PC-9 (cell line): Measurements from ENCODE around the gene RFTN1. TPM values are rescaled to one million over a fixed set of nuclear protein-coding genes. Genes with fewer than 3 reads are reported as not detected.

Source experiments
- BruUV-seq: library from RNA; stranded (reverse); fragments of 400-500 nt; replicated peaks from 2 replicates; lab custom pipeline; 2021; lab: Mats Ljungman, UMichigan
- CTCF ChIA-PET: fragments of 300-600 bp; sonication (Branson Sonifier 250); formaldehyde crosslinking; loops from one replicate; lab custom pipeline; 2022; ENCODE audit warnings: antibody characterized with exemption; lab: Charles Lee
- POLR2A ChIA-PET: fragments of 300-600 bp; sonication (Branson Sonifier 250); formaldehyde crosslinking; loops from one replicate; lab custom pipeline; 2022; ENCODE audit warnings: antibody characterized with exemption; ENCODE audit not compliant: unreplicated experiment; lab: Charles Lee
- DNase-seq, 2 experiments: peaks; one replicate each; pipeline versions ENCODE4 v3.0.0 to v3.0.0-alpha.2; 2015 to 2022; ENCODE audit warnings: mixed read lengths in 1 of 2
- H2AFZ ChIP-seq: fragments of 200-600 bp; sonication (generic); 2 replicates; pipeline ENCODE4 v1.8.1; 2017; ENCODE audit warnings: antibody characterized with exemption
- H3F3A ChIP-seq: fragments of 200-600 bp; sonication (generic); 2 replicates; pipeline ENCODE4 v1.8.1; 2017; ENCODE audit warnings: antibody characterized with exemption, mild to moderate bottlenecking, low read depth; ENCODE audit not compliant: insufficient read depth
- H3K27ac ChIP-seq: fragments of 200-600 bp; sonication (generic); 2 replicates; pipeline ENCODE4 v1.6.1; 2016; ENCODE audit warnings: mixed run types
- H3K27me3 ChIP-seq: fragments of 200-600 bp; sonication (generic); 2 replicates; pipeline ENCODE4 v1.6.1; 2016; ENCODE audit warnings: low read depth, mixed run types; ENCODE audit not compliant: insufficient read depth
- H3K36me3 ChIP-seq: fragments of 200-600 bp; sonication (generic); 2 replicates; pipeline ENCODE4 v1.6.1; 2016; ENCODE audit warnings: low read depth, mixed run types
- H3K4me1 ChIP-seq: fragments of 200-600 bp; sonication (generic); replicated peaks from 2 replicates; pipeline ENCODE4 v1.6.1; 2016; ENCODE audit warnings: mixed run types; ENCODE audit not compliant: insufficient read depth
- H3K4me2 ChIP-seq: fragments of 200-600 bp; sonication (generic); 2 replicates; pipeline ENCODE4 v1.6.1; 2017; ENCODE audit warnings: mixed run types
- H3K4me3 ChIP-seq: fragments of 200-600 bp; sonication (generic); 2 replicates; pipeline ENCODE4 v1.6.1; 2016; ENCODE audit warnings: mixed run types
- H3K79me2 ChIP-seq: fragments of 200-600 bp; sonication (generic); 2 replicates; pipeline ENCODE4 v1.6.1; 2017; ENCODE audit warnings: low read depth, mixed run types
- H3K9me2 ChIP-seq: fragments of 200-600 bp; sonication (generic); 2 replicates; pipeline ENCODE4 v1.8.1; 2017; ENCODE audit warnings: mild to moderate bottlenecking; ENCODE audit not compliant: insufficient read depth
- H3K9me3 ChIP-seq: fragments of 200-600 bp; sonication (generic); 2 replicates; pipeline ENCODE4 v1.8.1; 2016; ENCODE audit warnings: low read depth; ENCODE audit not compliant: insufficient read depth
- H4K20me1 ChIP-seq: fragments of 200-600 bp; sonication (generic); 2 replicates; pipeline ENCODE4 v1.8.1; 2017; ENCODE audit not compliant: insufficient read depth
- CTCF ChIP-seq: fragments of 200-600 bp; sonication (generic); conservative IDR thresholded peaks from 2 replicates; pipeline ENCODE4 v1.6.1; 2017; ENCODE audit warnings: mixed run types, antibody characterized with exemption, mild to moderate bottlenecking, moderate library complexity
- EZH2 ChIP-seq: fragments of 200-600 bp; sonication (generic); IDR thresholded peaks from 2 replicates; pipeline ENCODE4 v1.8.0; 2017; ENCODE audit warnings: antibody characterized with exemption, low read depth
- intact Hi-C: fragments of 100-400 bp; cut with micrococcal nuclease; formaldehyde crosslinking; loops from one replicate; pipeline ENCODE4 v1.10.0; 2022; ENCODE audit not compliant: unreplicated experiment
- total RNA-seq: library from RNA; stranded (reverse); gene quantifications from 2 replicates; pipeline ENCODE4 v1.2.3, GENCODE V29; 2021

Gene RFTN1
- total RNA-seq, 1 experiment from 2014 or later = 0.41 TPM

- ChIA-PET CTCF (no interaction called here), POLR2A (no interaction called here)
- no peaks in the 10 kb centered on the region for H3F3A ChIP-seq
- H3K27me3 ChIP-seq = no peaks in the 10 kb centered on the region
- no peak for DNase-seq
- H3K4me3 ChIP-seq = no peak overlapping the region
- H3K9me3 ChIP-seq = no peaks in the 10 kb centered on the region
- no peaks in the 10 kb centered on the region for H3K4me1 ChIP-seq
- H3K36me3 ChIP-seq = peaks cover 18% of the 10 kb centered on the region
- BruUV-seq = no TSS peak
- H4K20me1 ChIP-seq = no peaks in the 10 kb centered on the region
- no peak overlapping the region for H3K4me2 ChIP-seq
- TF ChIP-seq EZH2 = no peak
- no peak for TF ChIP-seq CTCF
- H2AFZ ChIP-seq = no peak overlapping the region
- no peak overlapping the region for H3K27ac ChIP-seq
- no peaks in the 10 kb centered on the region; the same call in 1 of the 2 replicates for H3K9me2 ChIP-seq
- H3K79me2 ChIP-seq = no peaks in the 10 kb centered on the region
- intact Hi-C loops = loop anchor here (10.0 kb wide), 2 partner anchors 737 to 1117 kb away; no protein-coding TSS in a partner anchor
Observed at GRCh38 chr3:16297997-16298885, 215.3 kb downstream of the RFTN1 start.

GRCh38 chr3:16295298-16295890 lies 218.1 kb downstream of the RFTN1 start:
- H4K20me1 ChIP-seq = peaks cover 7% of the 10 kb centered on the region; the same call in 1 of the 2 replicates
- no peak overlapping the region for H3K27ac ChIP-seq
- DNase-seq = no peak
- no peak overlapping the region for H2AFZ ChIP-seq
- ChIA-PET POLR2A (no interaction called here), CTCF (no interaction called here)
- no peak for TF ChIP-seq CTCF
- TF ChIP-seq EZH2 = no peak
- no peaks in the 10 kb centered on the region for H3F3A ChIP-seq
- no peak overlapping the region for H3K4me2 ChIP-seq
- H3K79me2 ChIP-seq = 0 out of 2 replicates have a peak, but pooled peaks cover 4% of the 10 kb centered on the region
- no peaks in the 10 kb centered on the region; the same call in 1 of the 2 replicates for H3K9me2 ChIP-seq
- H3K27me3 ChIP-seq = no peaks in the 10 kb centered on the region
- H3K36me3 ChIP-seq = peaks cover 24% of the 10 kb centered on the region
- H3K9me3 ChIP-seq = no peaks in the 10 kb centered on the region
- H3K4me3 ChIP-seq = no peak overlapping the region
- H3K4me1 ChIP-seq = no peaks in the 10 kb centered on the region
- intact Hi-C loops = loop anchor here (10.0 kb wide), 2 partner anchors 739 to 1119 kb away; no protein-coding TSS in a partner anchor
- BruUV-seq = no TSS peak

DNA sequence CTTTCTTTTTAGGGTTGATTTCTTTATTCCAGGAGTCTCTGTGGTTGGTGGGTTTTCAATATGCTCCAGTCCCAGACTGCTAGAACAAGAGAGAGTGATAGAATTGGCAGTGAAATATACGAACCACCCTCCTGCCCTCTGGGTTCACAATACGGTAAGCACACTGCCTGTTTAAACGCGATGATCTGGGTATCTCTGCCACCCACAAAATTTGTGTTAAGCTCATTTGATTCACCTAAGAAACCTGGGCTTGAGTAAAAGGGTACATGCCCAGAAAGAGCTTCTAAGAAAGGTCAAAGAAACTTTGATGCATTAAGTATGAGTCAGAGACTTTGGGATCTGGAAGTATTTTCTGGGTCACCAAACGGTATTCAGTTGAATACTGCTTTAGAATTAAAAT lies 218.7 kb downstream of the RFTN1 start:
- TF ChIP-seq CTCF = no peak
- TF ChIP-seq EZH2 = no peak
- Histone ChIP-seq H3K9me3 (no peaks in the 10 kb centered on the region), H4K20me1 (peaks cover 7% of the 10 kb centered on the region; the same call in 1 of the 2 replicates), H3K27me3 (no peaks in the 10 kb centered on the region), H3F3A (no peaks in the 10 kb centered on the region), H3K9me2 (no peaks in the 10 kb centered on the region; the same call in 1 of the 2 replicates), H3K4me1 (no peaks in the 10 kb centered on the region), H2AFZ (no peak overlapping the region), H3K36me3 (peaks cover 24% of the 10 kb centered on the region), H3K4me2 (no peak overlapping the region), H3K79me2 (0 out of 2 replicates have a peak, but pooled peaks cover 4% of the 10 kb centered on the region), H3K27ac (no peak overlapping the region), H3K4me3 (no peak overlapping the region)
- no TSS peak for BruUV-seq
- POLR2A ChIA-PET = no interaction called here
- no peak for DNase-seq
- intact Hi-C loops = loop anchor here (5.0 to 10.0 kb wide), 3 partner anchors 740 to 1120 kb away; no protein-coding TSS in a partner anchor
- CTCF ChIA-PET = no interaction called here
